ENCODE measurements around the gene DUSP5. TPM values are rescaled to one million over a fixed set of nuclear protein-coding genes. Genes with fewer than 3 reads are reported as not detected.

The DUSP5 gene
- total and polyA plus RNA-seq, 4 donors, result 2.0 to 8.9 (median 8.0) TPM

- TF ChIP-seq REST (IDR thresholded peaks at IDR 0.05) (no peak), HNF4A (conservative IDR thresholded peaks at IDR 0.05) (no peak), ATF3 (IDR thresholded peaks at IDR 0.05) (no peak), JUND (IDR thresholded peaks at IDR 0.05) (no peak), CTCF (IDR thresholded peaks at IDR 0.05; ENCODE audit: low read depth, low read length, missing input control) (no peak), GABPA (IDR thresholded peaks at IDR 0.05 in 1 of 2, conservative IDR thresholded peaks at IDR 0.05 in 1 of 2) (no peak), SP1 (IDR thresholded peaks at IDR 0.05) (no peak), RAD21 (IDR thresholded peaks at IDR 0.05) (no peak), FOXA1 (IDR thresholded peaks at IDR 0.05) (no peak), ZBTB33 (IDR thresholded peaks at IDR 0.05) (no peak)
- peaks cover 6 to 31% (median 16%) of the 10 kb centered on the region in 4 donors for H3K4me1 ChIP-seq (ENCODE audit: control insufficient read depth in 4 of 4, insufficient read depth in 4 of 4, low read length in 3 of 4)
- peak overlapping the region; percentile 17 to 75 for H3K9ac ChIP-seq (ENCODE audit: low read depth in 1 of 2, low read length in 2 of 2)
- H3K27me3 ChIP-seq (ENCODE audit: control insufficient read depth in 4 of 4, insufficient read depth in 4 of 4, low read length in 3 of 4), result no peaks in the 10 kb centered on the region
- 87% methylated on average over 9 of the region's 9 CpGs for WGBS
- H3K27ac ChIP-seq (ENCODE audit: low read depth in 1 of 2, low read length in 2 of 2), result peak overlapping the region; percentile 68 to 88
- H3K9me3 ChIP-seq (ENCODE audit: control insufficient read depth in 4 of 4, low read length in 3 of 4), result no peaks in the 10 kb centered on the region
- peak overlapping the region; percentile 62 to 81 (median 64) for H3K4me3 ChIP-seq (ENCODE audit: low read depth in 1 of 3, low read length in 3 of 3)
- DNase-seq (ENCODE audit: low spot score), result no peak
- H3K36me3 ChIP-seq (ENCODE audit: control insufficient read depth in 4 of 4, insufficient read depth in 3 of 4, low read depth in 1 of 4, low read length in 3 of 4), result no peaks in the 10 kb centered on the region
Observed at GRCh38 chr10:110499796-110500514, 2.2 kb downstream of the DUSP5 start.

GRCh38 chr10:110500515-110500905 lies 2.8 kb downstream of the DUSP5 start:
- no peaks in the 10 kb centered on the region for H3K27me3 ChIP-seq (ENCODE audit: control insufficient read depth in 4 of 4, insufficient read depth in 4 of 4, low read length in 3 of 4)
- no peak for DNase-seq (ENCODE audit: low spot score)
- no peaks in the 10 kb centered on the region for H3K9me3 ChIP-seq (ENCODE audit: control insufficient read depth in 4 of 4, low read length in 3 of 4)
- H3K4me1 ChIP-seq (ENCODE audit: control insufficient read depth in 4 of 4, insufficient read depth in 4 of 4, low read length in 3 of 4), result peaks cover 6 to 35% (median 16%) of the 10 kb centered on the region in 4 donors
- TF ChIP-seq FOXA2 (IDR thresholded peaks at IDR 0.05), result no peak
- no peak for TF ChIP-seq NR2F2 (IDR thresholded peaks at IDR 0.05)
- no peak for TF ChIP-seq JUND (IDR thresholded peaks at IDR 0.05)
- TF ChIP-seq ATF3 (IDR thresholded peaks at IDR 0.05), result no peak
- no peak for TF ChIP-seq YY1 (IDR thresholded peaks at IDR 0.05)
- no peak for TF ChIP-seq SP1 (IDR thresholded peaks at IDR 0.05)
- TF ChIP-seq RAD21 (IDR thresholded peaks at IDR 0.05), result no peak
- H3K4me3 ChIP-seq (ENCODE audit: low read depth in 1 of 3, low read length in 3 of 3), result peak overlapping the region in 1 of 3 donors; percentile 81
- H3K36me3 ChIP-seq (ENCODE audit: control insufficient read depth in 4 of 4, insufficient read depth in 3 of 4, low read depth in 1 of 4, low read length in 3 of 4), result no peaks in the 10 kb centered on the region
- 76% methylated on average over 3 of the region's 3 CpGs for WGBS
- H3K27ac ChIP-seq (ENCODE audit: low read depth in 1 of 2, low read length in 2 of 2), result peak overlapping the region; percentile 26 to 68
- H3K9ac ChIP-seq (ENCODE audit: low read depth in 1 of 2, low read length in 2 of 2), result peak overlapping the region; percentile 5 to 75

All from liver (tissue), 9 donors.